H1 (cell line): ENCODE results near the gene ETFB. TPM values are rescaled to one million over a fixed set of nuclear protein-coding genes. Genes with fewer than 3 reads are reported as not detected.

ENCODE experiments used
- CBX8 ChIP-seq: fragments of 300-800, 300-1000 bp; sonication (generic); IDR thresholded peaks from 2 replicates; pipeline ENCODE4 v1.7.1; 2016; ENCODE audit warnings: low read depth, low read length, borderline replicate concordance
- CHD2 ChIP-seq: IDR thresholded peaks from 2 replicates; pipeline ENCODE4 v1.6.1; 2012; ENCODE audit warnings: low read length, improper control_type of control experiment
- CTBP2 ChIP-seq: IDR thresholded peaks from 2 replicates; pipeline ENCODE4 v1.7.0; 2011; ENCODE audit warnings: borderline replicate concordance, mild to moderate bottlenecking, moderate library complexity, mixed read lengths, low read length; ENCODE audit not compliant: insufficient read depth, insufficient read length
- EZH2 ChIP-seq: fragments of 200-600 bp; sonication (generic); IDR thresholded peaks from 2 replicates; pipeline ENCODE4 v1.7.1; 2012; ENCODE audit warnings: low read depth, mild to moderate bottlenecking, moderate library complexity, low read length, inconsistent platforms; ENCODE audit not compliant: severe bottlenecking
- JUN ChIP-seq: IDR thresholded peaks from 2 replicates; pipeline ENCODE4 v1.6.1; 2011; ENCODE audit warnings: low read depth, mild to moderate bottlenecking, improper control_type of control experiment, low read length
- MAX ChIP-seq: IDR thresholded peaks from 2 replicates; pipeline ENCODE4 v1.6.1; 2012; ENCODE audit warnings: inconsistent platforms
- NRF1 ChIP-seq: IDR thresholded peaks from 2 replicates; pipeline ENCODE4 v1.6.1; 2011; ENCODE audit warnings: mild to moderate bottlenecking, low read depth, low read length, improper control_type of control experiment
- SP4 ChIP-seq: IDR thresholded peaks from 2 replicates; pipeline ENCODE4 v1.6.1; 2012; ENCODE audit warnings: low read length, inconsistent platforms
- polyA plus RNA-seq, 7 experiments: library from polyadenylated mRNA; depleted of rRNA in 3 of 7; stranded (reverse) in 5 of 7; unstranded in 2 of 7; fragments of >200 nt in 5 of 7; fragments of 200-250 nt in 2 of 7; gene quantifications; 1 replicate in 5 of 7; 2 replicates in 1 of 7; 4 replicates in 1 of 7; pipeline versions ENCODE4 v1.2.1 to v1.2.3, GENCODE V29; 2011 to 2013; ENCODE audit warnings: missing spikeins in 2 of 7, mixed read lengths in 2 of 7
- total RNA-seq: library from RNA; stranded (reverse); fragmentation: NEBNext Ultra II Directional; extraction: Animal tissue kit (Norgen Biotek cat#: 25700); gene quantifications from 2 replicates; pipeline ENCODE4 v1.2.1, GENCODE V29; 2021

Gene ETFB
- total and polyA plus RNA-seq, 2 of the 8 experiments (the other 6 are each of a cell fraction or from before 2014, with no cell fraction given) = 40.0 to 66.5 TPM

DNA sequence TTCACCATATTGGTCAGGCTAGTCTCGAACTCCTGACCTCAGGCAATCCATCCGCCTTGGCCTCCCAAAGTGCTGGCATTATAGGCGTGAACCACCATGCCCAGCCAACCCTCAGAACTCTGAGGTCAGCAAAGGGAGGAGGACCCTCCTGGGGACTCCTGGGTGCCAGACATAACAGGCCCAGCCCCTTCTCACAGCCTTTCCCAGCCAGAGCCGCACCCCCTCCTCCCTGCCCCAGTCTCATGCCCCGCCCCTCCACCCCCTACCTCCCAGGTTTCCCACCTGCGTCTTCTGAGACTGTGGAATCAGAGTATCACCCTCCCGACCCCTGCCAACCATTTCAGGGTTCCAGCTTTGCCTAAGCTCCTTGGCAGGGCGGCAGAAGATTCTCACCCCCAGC is 49.5 kb downstream of the ETFB start (continued):
- no peak for TF ChIP-seq MAX
- no peak for TF ChIP-seq CTBP2
- no peak for TF ChIP-seq SP4
- TF ChIP-seq CBX8 = no peak
- TF ChIP-seq NRF1 = no peak
- TF ChIP-seq JUN = no peak
- TF ChIP-seq EZH2 = no peak
- TF ChIP-seq CHD2 = no peak
